ENCODE measurements around the gene TRIM7.
"Not testable (repeated sequence)": the region's sequence is repeated elsewhere in the genome, so short reads cannot be mapped to it uniquely, and the experiment has no call there.

TRIM7 gene

DNA sequence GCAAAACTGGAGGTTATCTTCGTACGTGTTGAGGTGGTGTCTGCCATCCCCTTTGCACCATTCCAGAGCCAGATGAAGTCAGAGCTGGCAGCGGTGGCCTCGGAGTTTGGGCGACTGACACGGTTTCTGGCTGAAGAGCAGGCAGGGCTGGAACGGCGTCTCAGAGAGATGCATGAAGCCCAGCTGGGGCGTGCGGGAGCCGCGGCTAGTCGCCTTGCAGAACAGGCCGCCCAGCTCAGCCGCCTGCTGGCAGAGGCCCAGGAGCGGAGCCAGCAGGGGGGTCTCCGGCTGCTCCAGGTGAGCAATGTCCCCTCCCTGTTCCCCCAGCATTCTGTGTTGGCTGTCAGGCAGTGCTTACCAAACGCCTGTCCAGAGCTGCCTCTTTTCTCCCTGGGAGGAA, 27.6 kb upstream of the TRIM7 start:
- FAIRE-seq = no peak

DNA sequence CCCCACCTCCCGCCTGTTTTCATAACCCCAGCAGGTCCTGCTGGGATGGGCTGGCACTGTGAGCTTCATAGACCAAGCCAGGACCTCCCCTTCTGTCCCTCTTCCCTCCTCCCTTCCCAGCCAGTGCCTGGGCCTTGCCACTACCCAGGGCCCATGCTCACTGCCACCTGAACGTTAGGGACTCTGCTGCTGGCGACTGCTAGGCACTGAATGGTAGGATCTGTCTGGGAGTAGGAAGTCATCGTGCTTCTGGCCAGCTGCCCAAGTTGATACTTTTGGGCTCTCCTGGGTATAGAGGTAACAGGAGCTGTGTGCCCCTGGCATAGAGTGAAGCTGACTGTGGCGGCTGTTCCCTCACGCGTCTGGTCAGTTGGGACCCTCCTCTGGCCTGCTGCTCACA, 26.4 kb upstream of the TRIM7 start:
- no peak for FAIRE-seq

DNA sequence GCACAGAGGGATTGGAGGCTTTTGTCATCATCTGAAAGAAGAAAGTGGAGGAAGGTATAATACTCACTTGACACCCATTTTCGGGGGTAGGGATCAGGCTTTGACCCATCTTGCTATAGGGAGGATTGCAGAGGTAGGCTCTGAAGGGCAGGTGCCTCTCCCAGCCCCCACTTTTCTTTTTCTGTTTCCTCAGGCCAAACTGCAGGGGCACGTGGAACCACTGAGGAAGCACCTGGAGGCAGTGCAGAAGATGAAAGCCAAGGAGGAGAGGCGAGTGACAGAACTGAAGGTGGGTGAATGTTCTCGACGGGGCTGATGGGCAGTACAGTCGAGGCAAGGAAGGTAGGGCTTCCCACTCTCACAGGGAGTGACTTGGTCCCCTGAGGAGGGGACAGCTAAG, 25.6 kb upstream of the TRIM7 start:
- no peak for FAIRE-seq

DNA sequence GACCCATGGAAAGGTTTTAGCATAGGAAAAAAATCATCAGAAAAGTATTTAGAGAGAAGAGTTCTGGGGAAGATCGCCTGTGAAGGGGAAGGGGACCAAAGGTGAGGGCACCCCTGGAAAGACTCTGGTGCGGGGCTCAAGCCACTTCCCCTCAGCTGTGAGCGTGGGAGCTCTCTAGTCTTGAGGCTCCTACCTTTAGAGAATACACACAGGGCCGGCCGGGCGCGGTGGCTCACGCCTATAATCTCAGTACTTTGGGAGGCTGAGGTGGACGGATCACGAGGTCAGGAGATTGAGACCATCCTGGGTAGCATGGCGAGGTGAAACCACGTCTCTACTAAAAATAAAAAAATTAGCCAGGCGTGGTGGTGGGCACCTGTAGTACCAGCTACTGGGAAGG, 25.0 kb upstream of the TRIM7 start:
- FAIRE-seq = no peak

DNA sequence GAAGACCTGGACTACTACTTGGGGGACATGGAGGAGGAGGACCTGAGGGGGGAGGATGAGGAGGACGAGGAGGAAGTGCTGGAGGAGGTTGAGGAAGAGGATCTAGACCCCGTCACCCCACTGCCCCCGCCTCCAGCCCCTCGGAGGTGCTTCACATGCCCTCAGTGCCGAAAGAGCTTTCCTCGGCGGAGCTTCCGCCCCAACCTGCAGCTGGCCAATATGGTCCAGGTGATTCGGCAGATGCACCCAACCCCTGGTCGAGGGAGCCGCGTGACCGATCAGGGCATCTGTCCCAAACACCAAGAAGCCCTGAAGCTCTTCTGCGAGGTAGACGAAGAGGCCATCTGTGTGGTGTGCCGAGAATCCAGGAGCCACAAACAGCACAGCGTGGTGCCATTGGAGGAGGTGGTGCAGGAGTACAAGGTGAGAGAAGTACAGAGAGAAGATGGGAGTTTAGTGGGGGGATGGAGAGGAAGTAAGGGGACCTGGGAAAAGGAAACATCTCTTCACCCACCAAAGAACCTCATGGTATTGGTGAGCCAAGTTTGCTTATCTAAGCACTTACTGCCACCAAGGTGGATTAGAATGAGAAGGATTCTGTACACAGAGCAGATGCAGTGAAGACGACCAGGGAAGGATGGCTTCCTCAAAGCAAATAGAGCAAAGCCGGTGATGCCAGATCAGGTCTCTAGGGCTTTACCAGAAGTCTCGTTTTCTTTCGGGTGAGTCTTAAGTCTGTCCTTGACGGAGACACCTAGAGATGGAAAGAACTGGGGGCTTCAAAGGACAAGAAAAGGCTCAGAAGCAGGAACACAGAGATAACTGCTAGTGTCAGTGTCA, 19.6 kb upstream of the TRIM7 start:
- no peak for FAIRE-seq

DNA sequence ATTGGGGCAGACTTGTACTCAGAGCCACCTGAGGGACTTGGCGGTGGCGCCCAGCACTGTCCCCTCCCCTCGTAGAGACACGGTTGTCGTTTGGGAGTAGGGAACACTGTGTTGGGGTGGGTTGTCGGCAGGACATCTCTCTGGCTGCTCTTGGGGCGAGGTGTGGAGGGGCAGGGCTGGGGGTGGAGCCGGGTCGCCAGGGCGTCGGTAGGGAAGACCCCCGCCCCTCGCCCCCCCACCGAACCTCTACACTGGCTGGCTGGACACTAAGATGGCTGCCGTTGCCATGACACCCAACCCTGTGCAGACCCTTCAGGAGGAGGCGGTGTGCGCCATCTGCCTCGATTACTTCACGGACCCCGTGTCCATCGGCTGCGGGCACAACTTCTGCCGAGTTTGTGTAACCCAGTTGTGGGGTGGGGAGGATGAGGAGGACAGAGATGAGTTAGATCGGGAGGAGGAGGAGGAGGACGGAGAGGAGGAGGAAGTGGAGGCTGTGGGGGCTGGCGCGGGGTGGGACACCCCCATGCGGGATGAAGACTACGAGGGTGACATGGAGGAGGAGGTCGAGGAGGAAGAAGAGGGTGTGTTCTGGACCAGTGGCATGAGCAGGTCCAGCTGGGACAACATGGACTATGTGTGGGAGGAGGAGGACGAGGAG, 18.9 kb upstream of the TRIM7 start:
- no peak for FAIRE-seq

DNA sequence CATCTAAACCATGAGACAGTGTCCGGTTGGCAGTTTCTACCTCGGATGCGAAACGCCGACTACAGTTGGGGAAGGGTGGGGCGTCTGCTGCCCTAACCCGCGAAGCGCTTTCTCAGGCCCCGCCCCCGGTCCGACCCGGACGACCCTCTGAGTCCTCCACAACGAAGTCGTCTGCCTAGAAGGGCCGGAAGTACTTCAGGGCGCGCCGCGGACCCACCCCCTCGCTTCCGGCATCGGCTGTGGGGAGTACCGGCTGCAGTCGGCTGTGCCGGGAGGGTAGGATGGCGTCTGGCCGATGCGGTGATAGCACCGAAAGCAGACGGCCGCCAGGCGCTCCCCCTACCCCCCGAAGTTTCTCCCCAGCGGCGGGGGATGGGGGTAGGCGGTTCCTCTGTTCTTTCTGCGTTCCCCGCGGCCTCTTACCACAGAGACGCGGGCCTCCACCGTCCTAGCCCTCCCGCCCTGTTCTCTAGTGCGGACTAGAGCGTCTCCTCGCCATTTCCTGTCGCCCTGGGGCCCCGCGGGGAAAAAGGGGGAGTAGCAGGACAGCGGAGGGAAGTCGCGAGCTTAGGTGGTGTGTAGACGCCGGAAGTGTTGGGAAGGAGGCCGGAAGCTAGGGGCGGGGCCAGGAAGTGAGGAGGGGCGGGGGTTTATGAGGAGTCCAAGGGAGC, 18.2 kb upstream of the TRIM7 start, which contains the start of gene TRIM41:
Gene TRIM41, plus strand, starts transcription at position 224 of the 671 bp plus-strand sequence. CDS start 719 bp downstream, outside the sequence.
- FAIRE-seq = peak; percentile 62

DNA sequence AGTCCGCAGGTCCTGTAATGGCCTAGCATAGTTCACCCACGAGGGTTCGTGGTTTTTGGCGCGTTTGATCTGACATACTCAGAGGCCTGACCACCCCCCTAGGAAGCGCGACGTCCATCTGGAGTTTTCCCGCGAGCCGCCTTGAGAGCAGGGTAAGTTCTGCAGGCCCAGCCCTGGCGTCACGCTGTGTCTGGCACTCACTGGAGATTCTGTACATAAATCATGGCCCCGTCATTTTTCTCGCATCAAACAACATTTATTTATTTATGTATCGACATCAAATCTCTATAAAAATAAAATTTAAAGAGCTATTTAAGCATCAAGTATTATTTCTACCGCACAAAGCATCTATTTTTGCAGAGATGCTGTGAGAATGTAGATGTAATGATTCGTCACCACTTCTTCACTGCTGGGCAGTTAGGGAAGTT, 17.6 kb upstream of the TRIM7 start:
- FAIRE-seq = no peak

DNA sequence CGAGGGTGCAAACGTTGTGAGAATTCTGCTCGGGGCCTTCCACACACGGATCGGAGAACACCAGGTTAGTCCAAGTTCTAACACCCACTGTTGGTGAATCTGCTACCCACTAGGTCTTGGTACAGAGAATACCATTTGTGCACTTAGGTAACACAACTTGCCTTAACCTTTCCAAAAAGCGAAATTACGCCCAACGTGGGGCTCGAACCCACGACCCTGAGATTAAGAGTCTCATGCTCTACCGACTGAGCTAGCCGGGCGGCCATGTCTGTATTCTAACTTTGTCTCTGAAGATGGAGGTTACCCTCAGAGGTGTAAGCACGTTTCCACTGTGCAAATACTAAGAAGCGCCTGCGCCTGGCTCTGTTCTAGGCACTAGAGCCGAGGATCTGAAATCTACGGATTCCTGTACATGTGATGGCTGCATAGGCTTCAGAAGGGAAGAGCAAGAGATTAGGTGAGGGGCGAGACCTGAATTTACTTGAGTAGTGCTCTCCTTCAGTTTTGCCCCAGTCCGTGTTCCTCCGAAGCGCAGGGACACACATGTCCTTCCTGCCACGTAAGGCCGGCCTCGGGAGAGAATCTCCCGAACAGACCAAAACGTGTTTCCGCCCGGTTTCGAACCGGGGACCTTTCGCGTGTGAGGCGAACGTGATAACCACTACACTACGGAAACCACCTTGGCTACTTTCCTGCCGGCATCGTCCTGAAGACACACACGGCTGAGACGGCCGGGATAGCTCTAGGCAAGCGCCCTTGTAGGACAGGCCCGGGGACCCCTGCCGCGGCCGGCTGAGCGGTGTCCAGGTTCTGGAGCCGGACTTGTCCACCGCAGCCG, 17.0 kb upstream of the TRIM7 start:
- FAIRE-seq = peak; percentile 33

DNA sequence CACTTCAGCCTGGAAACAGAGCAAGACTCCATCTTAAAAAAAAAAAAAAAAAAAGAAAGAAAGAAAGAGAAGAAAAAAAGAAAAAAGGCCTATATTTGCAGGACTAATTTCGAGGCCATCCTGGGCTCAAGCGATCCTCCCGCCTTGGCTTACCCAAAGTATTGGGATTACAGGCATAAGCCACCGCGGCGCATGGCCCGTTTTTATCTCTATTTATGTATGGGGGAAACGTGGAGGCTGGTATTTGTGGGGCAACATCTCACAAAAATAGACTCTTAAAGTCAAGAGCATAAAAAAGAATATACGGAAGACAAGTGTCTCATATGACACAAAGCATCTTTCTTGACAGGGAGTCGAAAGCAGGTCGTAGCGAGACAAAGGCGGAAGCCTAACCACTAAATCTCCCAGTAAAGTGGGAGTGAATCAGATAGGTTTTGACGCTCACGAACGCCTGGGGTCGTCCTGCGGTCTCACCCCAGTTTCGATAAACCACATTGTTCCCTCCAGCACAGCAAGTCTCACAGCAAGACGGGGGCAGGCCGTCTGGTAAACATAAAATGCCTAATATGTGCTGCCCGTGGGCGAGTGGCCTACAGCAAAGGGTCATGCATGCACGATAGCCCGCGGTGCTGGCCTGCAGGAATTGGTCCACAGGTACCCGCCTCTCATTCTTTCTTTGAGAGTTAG, 16.3 kb upstream of the TRIM7 start:
- FAIRE-seq = no peak

DNA sequence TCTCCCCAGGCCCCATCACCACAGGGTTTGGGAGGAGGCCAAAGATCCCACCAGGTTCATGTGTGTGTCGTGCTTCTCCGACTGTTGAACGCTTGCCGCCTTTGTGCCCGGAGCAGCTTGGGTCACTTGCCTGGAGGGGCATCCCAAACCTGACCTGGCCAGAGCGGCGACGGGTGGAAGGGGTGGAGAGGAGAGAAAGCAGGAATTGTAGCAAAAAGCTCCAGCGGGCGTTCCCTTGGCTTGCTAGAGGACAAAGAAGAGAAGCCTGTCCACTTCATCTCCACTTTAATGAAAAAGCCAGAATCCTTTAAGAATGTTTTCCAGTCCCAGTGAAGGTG, 15.2 kb upstream of the TRIM7 start:
- FAIRE-seq = no peak

DNA sequence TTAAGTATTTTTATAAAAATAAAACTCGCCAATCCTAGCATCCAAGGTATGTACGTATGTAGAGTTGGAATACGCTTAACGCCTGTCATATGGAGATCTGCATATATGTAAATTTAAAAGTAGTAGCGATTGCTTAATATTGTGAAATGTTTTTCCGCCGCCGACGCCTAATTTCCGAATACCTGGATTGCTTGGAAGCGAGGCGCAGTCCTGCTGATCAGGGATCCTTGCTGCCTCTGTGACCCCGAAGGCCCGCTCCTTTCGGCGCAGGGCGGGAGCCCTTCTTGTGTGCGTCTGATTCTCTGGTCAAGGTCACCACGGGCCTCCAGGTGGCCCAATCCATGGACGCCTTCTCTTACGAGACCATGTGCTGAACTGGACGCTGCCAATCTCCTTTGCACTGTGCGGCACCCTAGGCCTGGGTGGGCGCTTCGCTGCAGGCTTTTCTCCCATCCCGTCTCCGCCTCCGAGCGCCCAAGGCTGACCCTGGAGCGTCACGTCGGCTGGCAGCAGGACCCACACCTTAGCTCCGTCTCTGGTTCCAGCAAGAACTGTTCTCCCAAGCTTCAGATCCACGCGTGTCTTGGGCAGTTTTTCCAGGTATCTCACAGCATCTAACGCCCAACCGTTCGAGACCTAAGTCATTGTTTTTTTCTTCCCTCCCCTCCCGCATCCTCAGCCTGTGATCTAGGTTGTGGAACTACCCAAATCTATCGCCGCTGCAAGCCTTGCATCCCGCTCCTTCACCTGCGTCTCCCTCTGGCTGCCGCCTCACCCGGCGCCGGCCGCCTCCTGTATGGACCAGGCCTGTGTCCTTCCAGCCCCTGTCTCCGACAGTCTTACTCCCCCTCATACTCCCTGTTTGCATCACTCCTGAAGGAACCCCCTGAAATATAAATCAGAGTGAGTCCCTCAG, 14.5 kb upstream of the TRIM7 start:
- no peak for FAIRE-seq

DNA sequence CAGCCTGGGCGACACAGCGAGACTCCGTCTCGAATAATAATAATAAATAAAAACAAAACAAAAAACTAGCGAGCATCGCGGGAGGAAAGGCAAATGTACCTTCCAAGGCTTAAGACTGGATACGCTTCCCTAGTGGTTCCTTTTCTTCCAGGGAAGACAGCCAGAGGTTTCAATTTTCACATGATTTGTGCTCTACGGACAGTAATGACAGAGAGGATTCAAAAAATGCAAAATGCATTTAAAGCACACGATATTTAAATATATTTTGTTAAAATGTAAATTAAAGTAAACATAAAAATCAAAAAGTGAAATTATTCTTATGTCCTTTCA, 13.8 kb upstream of the TRIM7 start:
- FAIRE-seq = no peak

DNA sequence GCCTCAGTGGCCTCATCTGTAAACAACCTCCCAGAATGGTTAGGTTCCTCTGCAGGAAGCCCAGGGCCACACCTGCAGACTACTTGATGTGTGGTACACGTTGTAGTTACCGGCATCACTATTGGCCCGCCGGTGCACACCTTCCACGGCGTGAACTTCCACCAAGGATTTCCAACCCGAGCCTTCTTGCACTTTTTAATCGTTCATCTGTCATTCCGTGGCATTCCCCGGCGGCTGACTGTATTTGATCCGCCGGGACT, 12.7 kb upstream of the TRIM7 start:
- FAIRE-seq = no peak

DNA sequence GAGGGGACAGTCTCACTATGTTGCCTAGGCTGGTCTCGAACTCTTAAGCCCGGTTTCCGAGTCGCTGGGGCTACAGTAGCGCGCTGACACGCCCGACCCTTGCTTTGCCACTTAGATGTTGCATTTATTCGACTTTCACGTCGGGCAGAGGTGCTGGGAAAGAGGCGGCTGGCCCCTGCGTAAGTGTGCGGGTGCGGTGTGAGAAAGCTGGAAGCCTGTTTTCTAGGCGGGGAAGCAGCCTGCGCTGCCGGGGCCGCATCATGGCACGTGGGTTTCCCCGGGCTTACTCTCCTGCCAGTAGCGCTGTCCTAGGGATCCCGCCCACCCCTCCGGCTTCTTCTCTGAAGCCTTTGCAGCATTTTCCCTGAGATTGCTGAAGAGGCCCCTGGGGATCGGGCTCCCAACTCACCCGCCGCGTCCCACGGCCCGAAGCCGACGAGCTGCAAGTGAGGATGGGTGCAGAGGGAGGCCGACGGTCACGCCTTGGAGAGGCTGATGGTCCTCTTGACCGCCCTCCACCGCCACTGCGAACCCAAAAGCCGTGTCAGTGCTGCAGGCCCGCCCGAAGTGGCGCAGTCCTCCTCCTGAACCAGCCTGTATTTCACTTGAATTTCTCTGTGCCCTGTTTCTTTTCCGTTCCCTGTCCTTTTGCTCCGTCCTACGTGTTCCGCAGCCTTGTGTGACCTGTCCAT, 12.3 kb upstream of the TRIM7 start:
- no peak for FAIRE-seq

DNA sequence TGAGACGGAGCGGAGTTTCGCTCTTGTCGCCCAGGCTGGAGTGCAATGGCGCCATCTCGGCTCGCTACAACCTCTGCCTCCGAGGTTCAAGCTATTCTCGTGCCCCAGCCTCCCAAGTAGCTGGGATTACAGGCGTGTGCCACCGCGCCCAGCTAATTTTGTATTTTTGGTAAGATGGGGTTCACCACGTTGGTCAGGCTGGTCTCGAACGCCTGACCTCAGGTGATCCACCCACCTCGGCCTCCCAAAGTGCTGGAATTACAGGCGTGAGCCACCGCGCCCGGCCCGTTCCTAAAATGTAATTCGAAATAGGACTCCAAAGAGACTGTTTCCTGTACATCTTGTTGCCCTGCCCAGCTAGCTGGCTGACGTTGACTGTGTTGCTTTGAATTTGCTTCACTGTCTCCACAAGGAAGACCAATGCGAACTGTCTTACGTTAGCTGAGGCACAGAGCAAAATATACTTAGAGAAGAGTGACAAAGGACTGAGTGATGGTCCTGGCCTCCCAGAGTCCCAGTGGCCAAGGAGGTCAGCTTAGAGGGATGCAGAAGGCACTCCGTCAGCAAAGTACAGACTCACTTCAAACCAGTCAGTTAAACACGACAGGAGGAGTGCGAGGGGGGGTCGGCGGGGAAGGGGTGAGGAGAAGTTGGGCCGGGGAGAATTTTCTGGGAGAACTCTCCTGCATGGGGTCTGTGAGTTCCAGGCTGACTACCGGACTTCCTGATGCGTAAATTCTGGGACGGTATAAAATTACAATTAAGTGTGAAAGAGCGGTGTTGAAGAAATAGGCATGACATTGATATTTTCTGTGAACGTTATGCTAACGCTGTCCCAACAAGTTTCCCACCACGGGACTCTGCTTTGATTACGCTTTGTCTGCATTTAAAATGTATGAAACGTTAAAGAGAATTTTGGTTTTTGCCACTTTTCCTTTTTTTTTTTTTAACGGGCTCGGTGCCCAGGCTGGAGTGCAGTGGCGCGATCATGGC, 11.3 kb upstream of the TRIM7 start:
- FAIRE-seq = no peak

DNA sequence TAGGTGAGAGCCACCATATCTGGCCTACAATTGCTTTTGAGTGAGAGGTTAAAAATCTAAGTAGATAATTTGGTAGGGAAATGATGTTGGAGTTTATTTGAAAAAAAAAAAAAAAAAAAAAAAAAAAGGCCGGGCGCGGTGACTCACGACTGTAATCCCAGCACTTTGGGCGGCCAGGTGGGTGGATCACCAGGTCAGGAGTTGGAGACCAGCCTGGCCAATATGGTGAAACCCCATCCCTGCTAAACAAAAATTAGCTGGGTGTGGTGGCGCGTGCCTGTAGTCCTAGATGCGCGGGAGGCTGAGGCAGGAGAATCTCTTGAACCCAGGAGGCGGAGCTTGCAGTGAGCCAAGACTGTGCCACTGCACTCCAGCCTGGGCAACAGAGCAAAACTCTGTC, 9.3 kb upstream of the TRIM7 start:
- FAIRE-seq = not testable (repeated sequence)

DNA sequence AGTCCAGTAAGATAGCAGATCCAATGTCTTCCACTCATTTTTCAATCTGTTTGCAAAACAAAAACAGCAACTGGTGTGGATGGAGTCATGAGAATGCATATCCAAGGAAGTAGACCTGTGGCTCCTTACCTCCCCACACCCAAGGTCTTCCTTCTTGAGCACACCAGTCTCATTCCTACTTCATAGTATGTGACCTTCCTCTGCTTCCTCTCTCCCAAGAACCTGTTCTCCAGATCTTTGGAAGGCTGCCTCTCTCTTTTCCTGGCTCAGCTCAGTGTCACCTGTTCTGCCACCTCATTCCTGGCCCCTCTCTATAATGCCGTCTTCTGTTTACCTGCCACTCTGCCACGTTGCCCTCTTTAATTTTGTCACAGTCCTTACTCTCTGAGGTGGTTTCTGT, 7.9 kb upstream of the TRIM7 start:
- FAIRE-seq = no peak

DNA sequence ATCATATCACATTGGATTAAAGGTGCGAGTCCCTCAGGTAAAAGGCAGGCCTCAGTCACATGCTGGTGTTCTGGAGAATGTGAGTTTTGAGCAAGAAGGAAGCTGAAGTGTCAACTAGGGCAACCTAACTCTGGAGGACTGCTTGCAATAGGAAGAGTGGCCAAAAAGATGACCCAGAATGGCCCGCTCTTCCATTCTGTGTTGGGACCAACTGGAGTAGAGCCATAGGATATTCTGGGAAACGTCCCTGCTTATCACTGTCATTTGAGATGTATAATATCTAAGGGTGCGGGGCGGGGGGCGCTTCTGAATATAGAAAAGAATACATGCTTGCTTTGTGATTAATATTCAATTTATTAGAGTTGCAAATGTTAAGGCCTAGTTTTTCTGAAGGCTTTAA, 7.1 kb upstream of the TRIM7 start:
- no peak for FAIRE-seq

DNA sequence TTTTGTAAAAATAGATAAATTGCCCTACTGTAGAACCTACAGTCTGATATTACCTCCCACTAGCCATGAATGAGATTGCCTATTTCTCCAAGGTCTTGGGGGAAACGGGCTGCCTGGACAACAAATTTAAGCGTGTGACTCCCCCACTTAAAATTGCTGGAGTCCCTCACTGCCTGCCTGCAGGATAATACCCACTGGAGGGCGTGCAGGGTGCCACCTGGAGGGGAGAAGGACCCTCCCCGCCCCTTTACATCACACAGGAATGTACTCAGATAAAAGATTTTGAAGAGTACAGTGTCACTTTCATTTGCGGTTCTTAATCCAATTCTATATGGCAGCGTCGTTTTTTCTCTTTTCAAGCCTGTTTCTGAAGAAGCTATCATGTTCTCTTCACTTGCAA, 6.2 kb upstream of the TRIM7 start:
- no peak for FAIRE-seq
